WTC11 (cell line): ENCODE data around the gene USF1. TPM values are rescaled to one million over a fixed set of nuclear protein-coding genes. Genes with fewer than 3 reads are reported as not detected.
A peak's percentile ranks its signal among the peaks of the same experiment; 100 is the strongest.

Source experiments
- ATAC-seq: fragments of 200-7000 bp; cut with Tn5 transposase; 2 replicates; pipeline ENCODE4 v1.10.0; 2021; ENCODE audit warnings: mild to moderate bottlenecking, moderate library complexity
- CTCF ChIA-PET: fragments of 300-600 bp; sonication (Branson Sonifier 250); formaldehyde crosslinking; loops from one replicate; lab custom pipeline; 2021; ENCODE audit warnings: antibody characterized with exemption; lab: Charles Lee
- POLR2A ChIA-PET: fragments of 350-600 bp; sonication (Branson Sonifier 250); formaldehyde crosslinking; loops from one replicate; lab custom pipeline; 2021; ENCODE audit warnings: antibody characterized with exemption; lab: Charles Lee
- DNase-seq: peaks from one replicate; pipeline ENCODE4 v3.0.0; 2021; ENCODE audit warnings: low spot score
- H3K27ac Mint-ChIP-seq: 2 replicates; pipeline ENCODE4 v1.8.0; 2021; ENCODE audit warnings: mixed read lengths
- H3K27me3 Mint-ChIP-seq: 2 replicates; pipeline ENCODE4 v1.8.0; 2021; ENCODE audit warnings: low read depth, mild to moderate bottlenecking, moderate library complexity, mixed read lengths
- H3K36me3 Mint-ChIP-seq: 2 replicates; pipeline ENCODE4 v1.8.0; 2021; ENCODE audit warnings: mixed read lengths
- H3K4me1 Mint-ChIP-seq: 2 replicates; pipeline ENCODE4 v1.8.0; 2022; ENCODE audit warnings: mixed read lengths
- H3K4me3 Mint-ChIP-seq: 2 replicates; pipeline ENCODE4 v1.8.0; 2021; ENCODE audit warnings: mild to moderate bottlenecking, moderate library complexity, mixed read lengths
- H3K9me3 Mint-ChIP-seq: 2 replicates; pipeline ENCODE4 v1.8.0; 2021; ENCODE audit warnings: mixed read lengths
- ATF6 ChIP-seq: sonication (generic); formaldehyde crosslinking; IDR thresholded peaks from 2 replicates; pipeline ENCODE4 v1.8.1; 2023; ENCODE audit warnings: mild to moderate bottlenecking, missing genetic modification reagents
- CREM ChIP-seq: sonication (generic); formaldehyde crosslinking; IDR thresholded peaks from 2 replicates; pipeline ENCODE4 v1.8.1; 2022; ENCODE audit warnings: mild to moderate bottlenecking, missing genetic modification reagents, moderate library complexity
- ERG ChIP-seq: fragments of 250-450 bp; sonication (Bioruptor Pico); IDR thresholded peaks from 2 replicates; pipeline ENCODE4 v1.8.0; 2021; ENCODE audit warnings: mild to moderate bottlenecking
- PREB ChIP-seq: sonication (generic); formaldehyde crosslinking; IDR thresholded peaks from 2 replicates; pipeline ENCODE4 v1.8.1; 2022; ENCODE audit warnings: mild to moderate bottlenecking, missing genetic modification reagents, moderate library complexity, borderline replicate concordance
- RELA ChIP-seq: sonication (generic); formaldehyde crosslinking; IDR thresholded peaks from 2 replicates; pipeline ENCODE4 v1.8.1; 2022; ENCODE audit warnings: missing genetic modification reagents, mild to moderate bottlenecking, borderline replicate concordance
- STAT6 ChIP-seq: sonication (generic); formaldehyde crosslinking; conservative IDR thresholded peaks from 2 replicates; pipeline ENCODE4 v1.8.1; 2023; ENCODE audit warnings: mild to moderate bottlenecking, low read depth, missing genetic modification reagents, moderate library complexity
- TEAD1 ChIP-seq: sonication (generic); formaldehyde crosslinking; IDR thresholded peaks from 2 replicates; pipeline ENCODE4 v1.8.0; 2022; ENCODE audit warnings: mild to moderate bottlenecking, missing genetic modification reagents
- ZNF416 ChIP-seq: fragments of 250-450 bp; sonication (Bioruptor Pico); IDR thresholded peaks from 2 replicates; pipeline ENCODE4 v1.9.0; 2021; ENCODE audit warnings: mild to moderate bottlenecking, inconsistent platforms
- total RNA-seq: library from RNA; stranded (reverse); gene quantifications from 3 replicates; pipeline ENCODE4 v1.2.3, GENCODE V29; 2021
- TF ChIP-seq, protein P1 (sequence below): sonication (generic); formaldehyde crosslinking; IDR thresholded peaks from 2 replicates; pipeline ENCODE4 v1.8.1; 2023; ENCODE audit warnings: mild to moderate bottlenecking, missing genetic modification reagents

USF1 gene
- total RNA-seq, 1 experiment from 2014 or later = 65.6 TPM

DNA sequence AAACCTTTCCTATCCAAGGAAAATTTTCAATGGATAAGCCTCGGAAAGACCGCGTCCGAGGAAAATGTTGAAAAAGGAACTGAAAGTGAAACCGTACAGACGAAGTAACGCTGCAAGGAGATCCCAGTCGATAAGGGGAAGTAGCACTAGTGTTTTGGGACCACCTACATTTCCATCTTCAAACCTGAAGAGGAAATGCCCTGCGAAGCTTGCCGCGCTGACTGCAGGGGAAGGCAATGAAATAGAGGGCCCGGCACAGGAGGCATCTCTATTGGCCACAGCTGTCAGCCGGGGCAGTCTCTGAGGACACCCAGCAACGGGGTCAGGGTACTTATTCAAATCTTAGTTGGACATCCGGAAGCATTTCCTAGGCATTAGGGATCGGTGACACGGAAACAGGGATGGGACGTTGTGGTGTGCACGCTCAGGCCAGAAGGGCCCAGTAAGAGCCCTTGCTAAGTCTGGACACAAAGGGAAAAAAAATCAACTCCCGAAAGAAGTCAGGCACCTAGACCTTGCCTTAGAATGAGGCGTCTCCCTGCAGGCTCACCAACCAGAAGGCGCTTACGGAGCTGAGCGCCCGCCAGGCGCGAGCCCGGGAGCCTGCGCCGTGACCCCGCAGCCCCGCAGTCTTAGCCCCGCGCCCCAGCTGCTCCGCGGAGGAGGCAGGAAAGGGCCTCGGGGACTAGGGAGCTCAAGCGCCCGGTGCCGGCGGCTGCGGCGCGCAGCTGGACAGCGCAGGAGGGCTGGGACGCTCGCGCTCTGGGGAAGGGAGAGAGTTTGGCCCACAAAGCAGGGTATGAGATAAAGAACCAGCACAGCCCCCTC lies 655 bp downstream of the USF1 start:
- peak; percentile 46 for ATAC-seq
- H3K9me3 Mint-ChIP-seq = peaks cover 26% of the 10 kb centered on the region
- POLR2A ChIA-PET = interaction anchor here (0.5 to 3.0 kb wide), 9 partner anchors 24 to 87 kb away, joined by 3 to 24 read pairs (median 7); partner anchors contain the start of genes ARHGAP30, DEDD and F11R

More for the DNA sequence above, 655 bp downstream of the USF1 start:
- Mint-ChIP-seq H3K27me3 (peaks cover 38% of the 10 kb centered on the region), H3K27ac (peak overlapping the region; percentile 90), H3K4me1 (peaks cover 24% of the 10 kb centered on the region), H3K4me3 (peak overlapping the region; percentile 97), H3K36me3 (peaks cover 48% of the 10 kb centered on the region)
- TF ChIP-seq ERG (CRISPR knock-in tag) = no peak
- no peak for TF ChIP-seq PREB
- no peak for TF ChIP-seq ZNF416 (CRISPR knock-in tag)
- TF ChIP-seq CREM (CRISPR knock-in tag) = 0 out of 2 replicates have a peak, but pooled peaks have one; percentile 32
- TF ChIP-seq STAT6 (CRISPR knock-in tag) = no peak
- TF ChIP-seq RELA = no peak
- TF ChIP-seq ATF6 = no peak
- TF ChIP-seq TEAD1 (CRISPR knock-in tag) = 0 out of 2 replicates have a peak, but pooled peaks have one; percentile 28
- TF ChIP-seq, protein P1, sequence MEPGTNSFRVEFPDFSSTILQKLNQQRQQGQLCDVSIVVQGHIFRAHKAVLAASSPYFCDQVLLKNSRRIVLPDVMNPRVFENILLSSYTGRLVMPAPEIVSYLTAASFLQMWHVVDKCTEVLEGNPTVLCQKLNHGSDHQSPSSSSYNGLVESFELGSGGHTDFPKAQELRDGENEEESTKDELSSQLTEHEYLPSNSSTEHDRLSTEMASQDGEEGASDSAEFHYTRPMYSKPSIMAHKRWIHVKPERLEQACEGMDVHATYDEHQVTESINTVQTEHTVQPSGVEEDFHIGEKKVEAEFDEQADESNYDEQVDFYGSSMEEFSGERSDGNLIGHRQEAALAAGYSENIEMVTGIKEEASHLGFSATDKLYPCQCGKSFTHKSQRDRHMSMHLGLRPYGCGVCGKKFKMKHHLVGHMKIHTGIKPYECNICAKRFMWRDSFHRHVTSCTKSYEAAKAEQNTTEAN (CRISPR knock-in tag) = no peak
- peak; percentile 52 for DNase-seq
- CTCF ChIA-PET = interaction anchor here (0.6 to 2.7 kb wide), 16 partner anchors 10 to 265 kb away, joined by 3 to 26 read pairs (median 6); partner anchors contain the start of genes ADAMTS4, F11R, ITLN2 and KLHDC9
